Endodermal cell (in vitro differentiated cells): ENCODE measurements around the gene NOX5. TPM values are rescaled to one million over a fixed set of nuclear protein-coding genes. Genes with fewer than 3 reads are reported as not detected.

ENCODE experiments used
- DNase-seq: peaks from one replicate; pipeline ENCODE4 v3.0.0-alpha.2; 2017
- H3K27ac ChIP-seq: 2 replicates; pipeline ENCODE4 v1.5.1; 2013; ENCODE audit warnings: mild to moderate bottlenecking, low read depth, low read length, moderate library complexity
- H3K27me3 ChIP-seq: 2 replicates; pipeline ENCODE4 v1.6.1; 2013; ENCODE audit warnings: mild to moderate bottlenecking, low read length, moderate library complexity; ENCODE audit not compliant: insufficient read depth, control insufficient read depth, poor library complexity, severe bottlenecking
- H3K36me3 ChIP-seq: 2 replicates; pipeline ENCODE4 v1.7.0; 2013; ENCODE audit warnings: mild to moderate bottlenecking, low read length, moderate library complexity; ENCODE audit not compliant: control insufficient read depth, insufficient read depth
- H3K4me1 ChIP-seq: one replicate; pipeline ENCODE4 v1.7.0; 2013; ENCODE audit warnings: low read length; ENCODE audit not compliant: control insufficient read depth, insufficient read depth
- H3K4me3 ChIP-seq: 2 replicates; pipeline ENCODE4 v1.5.1; 2013; ENCODE audit warnings: mild to moderate bottlenecking, low read length, moderate library complexity
- H3K9ac ChIP-seq: 2 replicates; pipeline ENCODE4 v1.6.1; 2013; ENCODE audit warnings: mild to moderate bottlenecking, low read length, moderate library complexity; ENCODE audit not compliant: poor library complexity, severe bottlenecking; ENCODE audit errors: extremely low read depth
- H3K9me3 ChIP-seq: 2 replicates; pipeline ENCODE4 v1.6.1; 2013; ENCODE audit warnings: mild to moderate bottlenecking, low read length, moderate library complexity; ENCODE audit not compliant: control insufficient read depth
- H3K27ac Mint-ChIP-seq: 2 replicates; pipeline ENCODE4 v1.8.0; 2020; ENCODE audit warnings: mixed read lengths
- H3K27me3 Mint-ChIP-seq: 2 replicates; pipeline ENCODE4 v1.8.0; 2021; ENCODE audit warnings: mild to moderate bottlenecking, mixed read lengths; ENCODE audit not compliant: insufficient read depth
- H3K36me3 Mint-ChIP-seq: 2 replicates; pipeline ENCODE4 v1.8.0; 2020; ENCODE audit warnings: low read depth, mixed read lengths
- H3K4me1 Mint-ChIP-seq: 2 replicates; pipeline ENCODE4 v1.8.0; 2020; ENCODE audit warnings: mixed read lengths
- H3K4me3 Mint-ChIP-seq: 2 replicates; pipeline ENCODE4 v1.8.0; 2020; ENCODE audit warnings: mild to moderate bottlenecking, moderate library complexity, mixed read lengths
- H3K9me3 Mint-ChIP-seq: 2 replicates; pipeline ENCODE4 v1.8.0; 2020; ENCODE audit warnings: mild to moderate bottlenecking, mixed read lengths
- WGBS, 2 experiments: methylation state at CpG; one replicate each; pipeline versions ENCODE4 v1.1.5 to v1.1.7; 2013; ENCODE audit warnings: missing lambda C conversion rate in 2 of 2, mixed read lengths in 1 of 2; ENCODE audit not compliant: insufficient coverage in 1 of 2, insufficient read length in 1 of 2; 5-methylcytosine and 5-hydroxymethylcytosine counted together
- total RNA-seq, 2 donors: library from RNA; stranded (reverse); fragmentation: NEBNext Ultra II Directional in 1 of 2; extraction: Animal tissue kit (Norgen Biotek cat#: 25700) in 1 of 2; gene quantifications; 2 replicates in 1 of 2; 3 replicates in 1 of 2; pipeline ENCODE4 v1.2.1, GENCODE V29; 2021
- TF ChIP-seq, protein P1 (sequence below): fragments of 200-600 bp; sonication (generic); conservative IDR thresholded peaks from 2 replicates; pipeline ENCODE4 v1.5.0; 2021; ENCODE audit warnings: antibody characterized with exemption, mild to moderate bottlenecking

Gene NOX5
- total RNA-seq, 2 donors from 2014 or later = not detected

DNA sequence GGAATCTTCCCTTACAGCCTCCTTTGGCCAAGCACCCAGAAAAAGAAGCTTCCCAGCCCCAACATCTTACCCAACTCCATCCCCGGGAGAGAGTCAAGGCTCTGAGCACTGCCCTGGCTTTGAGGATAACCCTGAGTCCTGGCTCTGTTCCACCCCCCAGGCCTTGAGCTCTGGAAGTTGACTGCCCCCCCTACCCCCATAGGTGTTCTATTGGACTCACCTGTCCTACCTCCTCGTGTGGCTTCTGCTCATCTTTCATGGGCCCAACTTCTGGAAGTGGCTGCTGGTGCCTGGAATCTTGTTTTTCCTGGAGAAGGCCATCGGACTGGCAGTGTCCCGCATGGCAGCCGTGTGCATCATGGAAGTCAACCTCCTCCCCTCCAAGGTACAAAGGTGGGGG is 22.3 kb downstream of the NOX5 start:
- Mint-ChIP-seq H3K4me3 (no peak overlapping the region), H3K4me1 (no peaks in the 10 kb centered on the region), H3K27ac (no peak overlapping the region), H3K36me3 (no peaks in the 10 kb centered on the region), H3K9me3 (no peaks in the 10 kb centered on the region), H3K27me3 (peaks cover 27% of the 10 kb centered on the region)
- Histone ChIP-seq H3K4me3 (no peak overlapping the region), H3K9ac (no peak overlapping the region), H3K36me3 (no peaks in the 10 kb centered on the region), H3K27ac (no peak overlapping the region), H3K9me3 (no peaks in the 10 kb centered on the region), H3K4me1 (no peaks in the 10 kb centered on the region), H3K27me3 (peaks cover 10% of the 10 kb centered on the region)
- WGBS, 2 experiments = 92% methylated on average over 3 of the region's 5 CpGs; no CpG with 5 or more reads in 1 of the 2 experiments
- no peak for DNase-seq
- TF ChIP-seq, protein P1, sequence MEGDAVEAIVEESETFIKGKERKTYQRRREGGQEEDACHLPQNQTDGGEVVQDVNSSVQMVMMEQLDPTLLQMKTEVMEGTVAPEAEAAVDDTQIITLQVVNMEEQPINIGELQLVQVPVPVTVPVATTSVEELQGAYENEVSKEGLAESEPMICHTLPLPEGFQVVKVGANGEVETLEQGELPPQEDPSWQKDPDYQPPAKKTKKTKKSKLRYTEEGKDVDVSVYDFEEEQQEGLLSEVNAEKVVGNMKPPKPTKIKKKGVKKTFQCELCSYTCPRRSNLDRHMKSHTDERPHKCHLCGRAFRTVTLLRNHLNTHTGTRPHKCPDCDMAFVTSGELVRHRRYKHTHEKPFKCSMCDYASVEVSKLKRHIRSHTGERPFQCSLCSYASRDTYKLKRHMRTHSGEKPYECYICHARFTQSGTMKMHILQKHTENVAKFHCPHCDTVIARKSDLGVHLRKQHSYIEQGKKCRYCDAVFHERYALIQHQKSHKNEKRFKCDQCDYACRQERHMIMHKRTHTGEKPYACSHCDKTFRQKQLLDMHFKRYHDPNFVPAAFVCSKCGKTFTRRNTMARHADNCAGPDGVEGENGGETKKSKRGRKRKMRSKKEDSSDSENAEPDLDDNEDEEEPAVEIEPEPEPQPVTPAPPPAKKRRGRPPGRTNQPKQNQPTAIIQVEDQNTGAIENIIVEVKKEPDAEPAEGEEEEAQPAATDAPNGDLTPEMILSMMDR = no peak

DNA sequence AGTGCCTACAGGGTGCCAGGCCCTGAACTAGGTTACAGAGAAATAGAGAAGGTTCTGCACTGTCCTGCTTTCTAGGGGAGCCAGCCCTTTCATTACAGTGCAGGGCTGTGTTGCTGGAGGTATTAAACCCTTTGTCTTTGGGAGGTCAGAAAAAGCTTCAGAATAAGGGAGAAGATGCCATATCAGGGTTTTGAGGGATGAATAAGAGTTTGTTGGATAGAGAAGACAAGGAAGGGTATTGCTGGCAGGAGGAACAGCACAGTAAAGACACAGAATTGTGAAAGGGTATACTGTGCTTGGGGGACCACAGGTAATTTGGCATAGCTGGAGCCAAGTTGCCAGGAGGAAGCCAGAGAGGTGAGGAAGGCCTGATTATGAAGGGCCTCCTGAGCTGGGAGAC is 23.0 kb downstream of the NOX5 start:
- no peaks in the 10 kb centered on the region for H3K9me3 ChIP-seq
- H3K36me3 ChIP-seq = no peaks in the 10 kb centered on the region
- DNase-seq = no peak
- H3K4me1 Mint-ChIP-seq = no peaks in the 10 kb centered on the region
- H3K36me3 Mint-ChIP-seq = no peaks in the 10 kb centered on the region
- no peaks in the 10 kb centered on the region for H3K9me3 Mint-ChIP-seq
- no peak overlapping the region for H3K27ac ChIP-seq
- no peak overlapping the region for H3K4me3 ChIP-seq
- TF ChIP-seq, protein P1 = no peak
- H3K27ac Mint-ChIP-seq = no peak overlapping the region
- no peaks in the 10 kb centered on the region for H3K4me1 ChIP-seq
- H3K27me3 Mint-ChIP-seq = peaks cover 20% of the 10 kb centered on the region
- H3K9ac ChIP-seq = no peak overlapping the region
- H3K4me3 Mint-ChIP-seq = no peak overlapping the region
- peaks cover 4% of the 10 kb centered on the region for H3K27me3 ChIP-seq

DNA sequence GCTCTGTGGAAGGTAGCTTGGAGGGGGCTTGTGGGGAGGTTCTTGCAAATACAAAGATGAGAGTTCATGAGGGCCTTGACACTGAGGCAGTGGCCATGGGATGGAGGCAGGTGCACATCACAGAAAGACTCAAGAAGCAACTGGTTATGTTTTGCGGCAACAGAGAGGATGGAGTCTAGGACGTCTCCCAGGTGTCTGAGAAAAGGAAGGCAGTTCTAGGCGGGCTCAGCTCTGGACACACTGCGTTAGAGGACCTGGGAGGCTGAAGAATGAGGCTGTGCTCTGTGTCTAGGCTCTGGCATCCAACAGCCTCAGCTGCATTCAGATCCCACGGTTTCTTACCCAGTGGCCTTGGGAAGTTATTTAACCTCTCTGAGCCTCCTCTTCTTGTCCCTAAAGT is 23.5 kb downstream of the NOX5 start:
- WGBS, 2 experiments = 90 to 91% methylated on average over 5 of the region's 5 CpGs
- no peak overlapping the region for H3K27ac Mint-ChIP-seq
- H3K9me3 Mint-ChIP-seq = no peaks in the 10 kb centered on the region

More for the DNA sequence above, 23.5 kb downstream of the NOX5 start:
- no peak for DNase-seq
- Histone ChIP-seq H3K27me3 (no peaks in the 10 kb centered on the region), H3K9ac (no peak overlapping the region), H3K9me3 (no peaks in the 10 kb centered on the region), H3K4me3 (no peak overlapping the region), H3K4me1 (no peaks in the 10 kb centered on the region), H3K27ac (no peak overlapping the region), H3K36me3 (no peaks in the 10 kb centered on the region)
- peaks cover 17% of the 10 kb centered on the region for H3K27me3 Mint-ChIP-seq
- H3K4me3 Mint-ChIP-seq = no peak overlapping the region
- H3K4me1 Mint-ChIP-seq = no peaks in the 10 kb centered on the region
- H3K36me3 Mint-ChIP-seq = no peaks in the 10 kb centered on the region
- TF ChIP-seq, protein P1 = no peak
